WTC11 (cell line): ENCODE measurements around the gene VANGL1. TPM values are rescaled to one million over a fixed set of nuclear protein-coding genes. Genes with fewer than 3 reads are reported as not detected.

ENCODE experiments used
- ATAC-seq: fragments of 200-7000 bp; cut with Tn5 transposase; 2 replicates; pipeline ENCODE4 v1.10.0; 2021; ENCODE audit warnings: mild to moderate bottlenecking, moderate library complexity
- CTCF ChIA-PET: fragments of 300-600 bp; sonication (Branson Sonifier 250); formaldehyde crosslinking; loops from one replicate; lab custom pipeline; 2021; ENCODE audit warnings: antibody characterized with exemption; lab: Charles Lee
- POLR2A ChIA-PET: fragments of 350-600 bp; sonication (Branson Sonifier 250); formaldehyde crosslinking; loops from one replicate; lab custom pipeline; 2021; ENCODE audit warnings: antibody characterized with exemption; lab: Charles Lee
- DNase-seq: peaks from one replicate; pipeline ENCODE4 v3.0.0; 2021; ENCODE audit warnings: low spot score
- H3K27ac Mint-ChIP-seq: 2 replicates; pipeline ENCODE4 v1.8.0; 2021; ENCODE audit warnings: mixed read lengths
- H3K27me3 Mint-ChIP-seq: 2 replicates; pipeline ENCODE4 v1.8.0; 2021; ENCODE audit warnings: low read depth, mild to moderate bottlenecking, moderate library complexity, mixed read lengths
- H3K36me3 Mint-ChIP-seq: 2 replicates; pipeline ENCODE4 v1.8.0; 2021; ENCODE audit warnings: mixed read lengths
- H3K4me1 Mint-ChIP-seq: 2 replicates; pipeline ENCODE4 v1.8.0; 2022; ENCODE audit warnings: mixed read lengths
- H3K4me3 Mint-ChIP-seq: 2 replicates; pipeline ENCODE4 v1.8.0; 2021; ENCODE audit warnings: mild to moderate bottlenecking, moderate library complexity, mixed read lengths
- H3K9me3 Mint-ChIP-seq: 2 replicates; pipeline ENCODE4 v1.8.0; 2021; ENCODE audit warnings: mixed read lengths
- CREB1 ChIP-seq: sonication (generic); formaldehyde crosslinking; IDR thresholded peaks from 2 replicates; pipeline ENCODE4 v1.8.0; 2023; ENCODE audit warnings: mild to moderate bottlenecking, missing genetic modification reagents
- CTCF ChIP-seq: fragments of 200-600 bp; IDR thresholded peaks from 2 replicates; pipeline ENCODE4 v1.8.0; 2022; ENCODE audit warnings: antibody characterized with exemption
- E2F1 ChIP-seq: sonication (generic); formaldehyde crosslinking; IDR thresholded peaks from 2 replicates; pipeline ENCODE4 v1.8.0; 2022; ENCODE audit warnings: mild to moderate bottlenecking, missing genetic modification reagents
- E2F5 ChIP-seq: sonication (generic); formaldehyde crosslinking; IDR thresholded peaks from 2 replicates; pipeline ENCODE4 v1.8.1; 2022; ENCODE audit warnings: mild to moderate bottlenecking, moderate library complexity, missing genetic modification reagents
- ERG ChIP-seq: fragments of 250-450 bp; sonication (Bioruptor Pico); IDR thresholded peaks from 2 replicates; pipeline ENCODE4 v1.8.0; 2021; ENCODE audit warnings: mild to moderate bottlenecking
- ESRRA ChIP-seq: sonication (generic); formaldehyde crosslinking; IDR thresholded peaks from 2 replicates; pipeline ENCODE4 v1.8.1; 2022; ENCODE audit warnings: mild to moderate bottlenecking, missing genetic modification reagents, borderline replicate concordance
- FOXJ3 ChIP-seq: sonication (generic); formaldehyde crosslinking; IDR thresholded peaks from 2 replicates; pipeline ENCODE4 v1.9.0; 2021; ENCODE audit warnings: missing genetic modification reagents, mild to moderate bottlenecking, borderline replicate concordance
- GTF2I ChIP-seq: fragments of 250-450 bp; sonication (Bioruptor Pico); conservative IDR thresholded peaks from 2 replicates; pipeline ENCODE4 v1.4.0; 2021; ENCODE audit warnings: mild to moderate bottlenecking
- IRF1 ChIP-seq: sonication (generic); formaldehyde crosslinking; IDR thresholded peaks from 2 replicates; pipeline ENCODE4 v1.8.0; 2023; ENCODE audit warnings: missing genetic modification reagents
- JAZF1 ChIP-seq: fragments of 250-450 bp; sonication (Bioruptor Pico); IDR thresholded peaks from 2 replicates; pipeline ENCODE4 v1.9.0; 2021; ENCODE audit warnings: moderate library complexity, mild to moderate bottlenecking, inconsistent platforms
- MYBL2 ChIP-seq: sonication (generic); formaldehyde crosslinking; IDR thresholded peaks from 2 replicates; pipeline ENCODE4 v1.8.1; 2023; ENCODE audit warnings: mild to moderate bottlenecking, moderate library complexity, missing genetic modification reagents
- NFYB ChIP-seq: sonication (generic); formaldehyde crosslinking; conservative IDR thresholded peaks from 2 replicates; pipeline ENCODE4 v1.8.0; 2022; ENCODE audit warnings: low read depth, missing genetic modification reagents
- PRDM15 ChIP-seq: sonication (generic); formaldehyde crosslinking; IDR thresholded peaks from 2 replicates; pipeline ENCODE4 v1.8.0; 2022; ENCODE audit warnings: missing genetic modification reagents
- PRRX2 ChIP-seq: fragments of 250-450 bp; sonication (Bioruptor Pico); IDR thresholded peaks from 2 replicates; pipeline ENCODE4 v1.8.0; 2021; ENCODE audit warnings: mild to moderate bottlenecking
- TEAD1 ChIP-seq: sonication (generic); formaldehyde crosslinking; IDR thresholded peaks from 2 replicates; pipeline ENCODE4 v1.8.0; 2022; ENCODE audit warnings: mild to moderate bottlenecking, missing genetic modification reagents
- TP53 ChIP-seq: sonication (generic); formaldehyde crosslinking; IDR thresholded peaks from 2 replicates; pipeline ENCODE4 v1.8.1; 2023; ENCODE audit warnings: mild to moderate bottlenecking, missing genetic modification reagents
- ZNF121 ChIP-seq: sonication (generic); formaldehyde crosslinking; IDR thresholded peaks from 2 replicates; pipeline ENCODE4 v1.8.0; 2023; ENCODE audit warnings: missing genetic modification reagents
- ZNF396 ChIP-seq: fragments of 250-450 bp; sonication (Bioruptor Pico); IDR thresholded peaks from 2 replicates; pipeline ENCODE4 v1.8.0; 2021; ENCODE audit warnings: mild to moderate bottlenecking, moderate library complexity, borderline replicate concordance
- ZNF425 ChIP-seq: fragments of 250-450 bp; sonication (Bioruptor Pico); conservative IDR thresholded peaks from 2 replicates; pipeline ENCODE4 v1.9.0; 2021; ENCODE audit warnings: mild to moderate bottlenecking
- ZSCAN18 ChIP-seq: fragments of 250-450 bp; sonication (Bioruptor Pico); IDR thresholded peaks from 2 replicates; pipeline ENCODE4 v2.1.2; 2022; ENCODE audit warnings: mild to moderate bottlenecking, moderate library complexity
- total RNA-seq: library from RNA; stranded (reverse); gene quantifications from 3 replicates; pipeline ENCODE4 v1.2.3, GENCODE V29; 2021

The VANGL1 gene
- total RNA-seq, 1 experiment from 2014 or later = 15.8 TPM

GRCh38 chr1:115660151-115660550, 18.4 kb downstream of the VANGL1 start:
- ChIA-PET CTCF (interaction anchor here (0.7 to 2.4 kb wide), 4 partner anchors 20 to 58 kb away, joined by 3 to 15 read pairs (median 6); no protein-coding TSS in a partner anchor), POLR2A (no interaction called here)
- Mint-ChIP-seq H3K4me3 (no peak overlapping the region), H3K36me3 (peaks cover 35% of the 10 kb centered on the region), H3K27ac (peak overlapping the region; percentile 83; the same call in 1 of the 2 replicates), H3K9me3 (no peaks in the 10 kb centered on the region), H3K27me3 (no peaks in the 10 kb centered on the region; the same call in 1 of the 2 replicates), H3K4me1 (peaks cover 33% of the 10 kb centered on the region)
- no peak for DNase-seq
- ATAC-seq = peak; percentile 75
- TF ChIP-seq FOXJ3 (CRISPR knock-in tag) (no peak), ZNF396 (no peak), ESRRA (CRISPR knock-in tag) (no peak), MYBL2 (no peak), TEAD1 (CRISPR knock-in tag) (no peak), JAZF1 (no peak), ZNF425 (CRISPR knock-in tag) (no peak), NFYB (CRISPR knock-in tag) (no peak), TP53 (CRISPR knock-in tag) (no peak), IRF1 (CRISPR knock-in tag) (no peak), CREB1 (no peak), ZSCAN18 (CRISPR knock-in tag) (no peak), E2F1 (no peak)

GRCh38 chr1:115661157-115661556, 19.4 kb downstream of the VANGL1 start:
- no peak overlapping the region for H3K4me3 Mint-ChIP-seq
- H3K9me3 Mint-ChIP-seq = no peaks in the 10 kb centered on the region
- H3K27me3 Mint-ChIP-seq = no peaks in the 10 kb centered on the region; the same call in 1 of the 2 replicates
- ATAC-seq = no peak
- no peak for DNase-seq
- H3K36me3 Mint-ChIP-seq = peaks cover 43% of the 10 kb centered on the region
- H3K4me1 Mint-ChIP-seq = peaks cover 27% of the 10 kb centered on the region
- H3K27ac Mint-ChIP-seq = no peak overlapping the region
- POLR2A ChIA-PET = no interaction called here
- CTCF ChIA-PET = interaction anchor here (0.7 to 2.4 kb wide), 3 partner anchors 45 to 57 kb away, joined by 3 to 15 read pairs (median 8); no protein-coding TSS in a partner anchor
- TF ChIP-seq ZNF121 (CRISPR knock-in tag) (no peak), ERG (CRISPR knock-in tag) (no peak), CTCF (no peak), E2F5 (no peak), PRDM15 (CRISPR knock-in tag) (no peak), FOXJ3 (CRISPR knock-in tag) (no peak), PRRX2 (CRISPR knock-in tag) (no peak), IRF1 (CRISPR knock-in tag) (no peak), GTF2I (CRISPR knock-in tag) (no peak)
